CD4-positive, alpha-beta T cell treated with Interleukin-4 for 1 hour (primary cell): ENCODE measurements around the gene ZFTA.
A peak's percentile ranks its signal among the peaks of the same experiment; 100 is the strongest.
"Not testable (repeated sequence)": the region's sequence is repeated elsewhere in the genome, so short reads cannot be mapped to it uniquely, and the experiment has no call there.

Experiments used
- DNase-seq, 2 donors: peaks; one replicate each; pipeline ENCODE4 v3.0.0-alpha.2; 2020 to 2022

ZFTA gene

DNA sequence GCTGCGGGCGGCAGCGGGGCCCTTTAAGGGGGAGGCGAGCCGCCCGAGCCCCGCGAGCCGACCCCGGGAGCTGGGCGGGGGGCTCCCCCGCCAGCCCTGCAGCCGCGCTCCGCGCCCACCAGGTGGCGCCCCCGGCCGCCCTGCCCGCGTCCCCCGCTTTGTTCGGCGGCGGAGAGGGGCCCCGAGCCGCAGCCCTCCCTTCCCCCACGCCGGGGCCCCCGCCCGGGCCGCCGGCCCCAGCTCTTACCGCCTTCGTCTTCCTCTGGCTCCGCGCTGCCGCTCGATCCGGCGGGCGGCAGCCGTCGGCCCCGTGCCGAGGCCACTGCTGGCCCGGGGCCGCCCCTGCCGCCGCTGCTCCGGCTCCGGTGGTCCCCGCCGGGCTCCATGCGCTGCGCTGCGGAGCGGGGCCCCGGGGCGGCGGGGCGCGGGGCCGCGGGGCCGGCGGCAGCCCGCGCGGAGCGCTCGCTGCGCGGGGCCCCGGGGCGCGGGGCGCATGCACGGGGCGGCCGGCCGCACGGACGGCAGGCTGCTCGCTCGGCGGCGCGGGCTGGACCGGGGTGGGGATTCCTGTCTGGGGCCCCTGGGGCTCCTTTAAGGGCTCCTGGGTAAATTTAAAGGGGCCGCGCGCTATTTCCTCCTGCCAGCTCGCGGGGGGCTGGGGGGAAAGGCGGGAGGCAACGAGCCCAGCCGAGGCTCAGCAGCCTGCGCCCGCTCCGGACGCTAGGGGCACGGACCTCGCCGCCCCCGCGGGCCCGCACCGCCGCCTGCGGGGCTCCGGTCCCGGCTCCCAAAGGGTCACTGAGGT lies at the start of gene ZFTA:
Gene ZFTA, minus strand, starts transcription at position 539 of the 805 bp plus-strand sequence. Its CDS starts 153 bp downstream, at position 386.
- DNase-seq, result peak; percentile 58 to 61

DNA sequence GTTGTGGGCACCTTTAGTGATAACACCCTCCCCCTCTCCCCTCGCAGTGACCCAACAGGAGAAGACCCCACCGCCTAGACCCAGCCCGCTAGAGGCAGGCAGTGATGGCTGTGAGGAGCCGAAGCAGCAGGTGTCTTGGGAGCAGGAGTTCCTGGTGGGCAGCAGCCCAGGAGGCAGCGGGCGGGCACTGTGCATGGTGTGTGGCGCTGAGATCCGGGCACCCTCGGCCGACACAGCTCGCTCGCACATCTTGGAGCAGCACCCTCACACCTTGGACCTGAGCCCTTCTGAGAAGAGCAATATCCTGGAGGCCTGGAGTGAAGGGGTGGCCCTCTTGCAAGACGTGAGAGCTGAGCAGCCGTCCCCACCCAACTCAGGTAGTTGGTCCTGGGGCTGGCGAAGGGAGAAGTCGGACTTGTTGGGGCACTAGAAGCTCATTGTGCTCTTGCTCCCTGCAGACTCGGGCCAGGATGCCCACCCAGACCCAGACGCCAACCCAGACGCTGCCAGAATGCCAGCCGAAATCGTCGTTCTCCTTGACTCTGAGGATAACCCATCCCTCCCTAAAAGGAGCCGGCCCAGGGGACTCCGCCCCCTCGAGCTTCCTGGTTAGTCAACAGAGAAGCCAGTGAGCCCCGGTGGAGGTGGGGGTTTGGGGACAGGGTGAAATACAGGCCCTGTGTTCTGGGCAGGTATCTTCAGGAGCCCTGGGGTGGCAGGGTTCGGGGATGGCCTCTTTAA lies 49.4 kb upstream of the ZFTA start:
- no peak for DNase-seq

GRCh38 chr11:63816732-63817131 lies 48.2 kb upstream of the ZFTA start:
- no peak for DNase-seq

- DNase-seq, result no peak
Observed at GRCh38 chr11:63816166-63816565, 47.6 kb upstream of the ZFTA start.

- no peak for DNase-seq
Observed at GRCh38 chr11:63814383-63814736, 45.8 kb upstream of the ZFTA start.

DNA sequence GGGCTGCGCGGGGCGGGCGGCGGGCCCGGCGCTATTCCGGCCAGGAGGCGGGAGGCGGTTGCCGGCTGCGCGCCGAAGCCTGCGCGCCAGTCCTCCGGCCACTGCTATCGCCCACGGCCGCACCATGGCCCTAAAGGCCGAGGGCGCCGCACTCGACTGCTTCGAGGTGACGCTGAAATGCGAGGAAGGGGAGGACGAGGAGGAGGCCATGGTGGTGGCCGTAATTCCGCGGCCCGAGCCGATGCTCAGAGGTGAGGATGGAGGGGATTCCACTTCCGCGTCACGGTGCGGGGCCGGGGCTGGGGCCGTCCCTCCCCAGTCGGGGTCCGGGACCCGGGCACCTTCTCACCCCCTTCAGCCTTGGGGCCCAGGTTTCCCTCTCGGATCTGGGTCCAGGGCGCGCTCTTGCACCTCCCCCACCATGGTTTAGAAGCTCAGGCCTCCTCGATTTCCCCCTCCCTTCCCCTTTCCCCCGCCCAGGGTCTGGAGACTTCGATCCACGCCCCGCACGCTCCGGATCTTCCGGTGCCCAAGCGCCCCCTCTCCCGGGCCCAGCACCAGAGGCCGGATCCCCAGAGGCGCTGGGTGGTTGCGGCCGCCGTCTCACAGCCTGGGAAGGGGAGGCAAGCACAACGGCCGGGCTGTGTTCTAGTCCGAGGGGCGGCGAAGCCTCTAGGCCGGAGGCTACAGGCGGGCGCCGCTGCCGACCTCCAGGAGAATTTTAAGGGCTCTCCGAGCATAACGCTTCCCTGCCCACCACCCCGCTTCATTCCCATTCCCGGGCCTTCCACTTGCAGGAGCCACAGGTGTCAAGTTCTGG lies 45.2 kb upstream of the ZFTA start:
- DNase-seq, result peak; percentile 13 to 26

- peak; percentile 68 to 79 for DNase-seq
Observed at GRCh38 chr11:63813035-63813562, 44.5 kb upstream of the ZFTA start, which contains the start of gene SPINDOC. Gene SPINDOC, plus strand, starts transcription at chr11:63813456. Its CDS starts 231 bp downstream, at chr11:63813687.

- DNase-seq, result no peak
Observed at GRCh38 chr11:63811522-63811921, 42.9 kb upstream of the ZFTA start.

DNA sequence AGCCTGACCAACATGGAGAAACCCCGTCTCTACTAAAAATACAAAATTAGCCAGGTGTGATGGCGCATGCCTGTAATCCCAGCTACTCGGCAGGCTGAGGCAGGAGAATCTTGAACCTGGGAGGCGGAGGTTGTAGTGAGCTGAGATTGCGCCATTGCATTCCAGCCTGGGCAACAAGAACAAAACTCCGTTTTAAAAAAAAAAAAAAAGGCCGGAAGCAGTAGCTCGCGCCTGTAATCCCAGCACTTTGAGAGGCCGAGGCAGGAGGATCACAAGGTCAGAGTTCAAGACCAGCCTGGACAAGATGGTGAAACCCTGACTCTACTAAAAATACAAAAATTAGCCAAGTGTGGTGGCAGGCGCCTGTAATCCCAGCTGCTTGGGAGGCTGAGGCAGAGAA lies 41.8 kb upstream of the ZFTA start:
- not testable (repeated sequence) for DNase-seq

- DNase-seq, result no peak
Observed at GRCh38 chr11:63805844-63806415, 37.4 kb upstream of the ZFTA start.

- DNase-seq, result no peak
Observed at GRCh38 chr11:63804259-63804658, 35.7 kb upstream of the ZFTA start.

- DNase-seq, result no peak
Observed at GRCh38 chr11:63802637-63803414, 34.3 kb upstream of the ZFTA start.

- no peak for DNase-seq
Observed at GRCh38 chr11:63800921-63801320, 32.3 kb upstream of the ZFTA start.

- DNase-seq, result no peak
Observed at GRCh38 chr11:63795066-63795465, 26.5 kb upstream of the ZFTA start.

DNA sequence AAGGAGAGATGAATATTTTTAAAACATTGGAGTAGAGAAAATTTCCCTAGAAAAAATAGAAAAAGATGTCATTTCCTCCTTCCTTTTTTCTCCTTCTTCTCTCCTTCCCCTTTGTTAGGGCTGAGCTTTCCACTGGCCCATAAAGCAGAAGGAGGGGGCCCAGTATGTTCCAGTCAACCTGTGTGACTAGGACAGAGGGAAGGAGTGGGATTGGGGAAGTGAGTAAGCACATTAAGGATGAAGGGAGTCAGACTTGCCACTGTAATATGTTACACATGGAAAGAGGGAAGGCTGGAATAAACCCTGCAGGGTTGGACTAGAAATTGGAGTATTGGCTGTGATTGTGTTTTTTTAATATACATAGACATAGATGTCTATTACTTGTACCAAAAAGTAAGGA lies 24.6 kb upstream of the ZFTA start:
- no peak for DNase-seq

DNA sequence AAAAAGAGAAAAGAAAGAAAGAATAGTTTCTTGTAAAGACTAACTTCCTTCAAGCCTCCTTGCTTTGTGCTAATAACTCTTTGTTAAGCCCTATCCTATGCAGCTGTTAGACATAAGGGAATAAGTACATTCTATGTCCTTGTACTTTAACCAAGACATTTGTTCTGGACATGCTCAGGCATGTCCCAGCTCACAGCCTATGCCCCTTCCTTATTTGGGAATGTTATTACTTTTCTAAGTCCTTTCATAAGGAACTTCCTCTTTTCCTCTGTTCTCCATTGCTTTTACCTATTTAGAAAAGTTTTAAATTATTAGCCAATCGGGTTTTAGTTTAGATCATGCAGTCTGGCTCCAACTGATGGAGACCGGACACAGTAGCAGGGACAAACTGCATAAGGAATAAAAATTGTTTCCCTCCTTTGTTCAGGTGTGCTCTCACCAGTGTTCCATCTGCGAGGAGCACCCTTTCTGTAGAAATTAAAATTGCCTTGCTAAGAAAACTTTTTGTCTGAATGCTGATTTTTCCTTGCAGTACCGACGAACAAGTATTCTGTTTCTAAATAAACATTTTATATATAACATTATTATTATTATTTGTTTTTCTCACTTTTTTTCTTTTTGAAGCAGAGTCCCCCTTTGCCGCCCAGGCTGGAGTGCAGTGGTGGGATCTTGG lies 23.1 kb upstream of the ZFTA start:
- DNase-seq, result no peak

GRCh38 chr11:63785823-63786222 lies 17.2 kb upstream of the ZFTA start:
- no peak for DNase-seq

- no peak for DNase-seq
Observed at GRCh38 chr11:63783925-63784592, 15.5 kb upstream of the ZFTA start.

- no peak for DNase-seq
Observed at GRCh38 chr11:63782749-63783148, 14.2 kb upstream of the ZFTA start.

- no peak for DNase-seq
Observed at GRCh38 chr11:63779039-63779438, 10.5 kb upstream of the ZFTA start.

- no peak for DNase-seq
Observed at GRCh38 chr11:63775191-63775590, 6.6 kb upstream of the ZFTA start.
